Measurements from ENCODE around the gene ALG8.

DNA sequence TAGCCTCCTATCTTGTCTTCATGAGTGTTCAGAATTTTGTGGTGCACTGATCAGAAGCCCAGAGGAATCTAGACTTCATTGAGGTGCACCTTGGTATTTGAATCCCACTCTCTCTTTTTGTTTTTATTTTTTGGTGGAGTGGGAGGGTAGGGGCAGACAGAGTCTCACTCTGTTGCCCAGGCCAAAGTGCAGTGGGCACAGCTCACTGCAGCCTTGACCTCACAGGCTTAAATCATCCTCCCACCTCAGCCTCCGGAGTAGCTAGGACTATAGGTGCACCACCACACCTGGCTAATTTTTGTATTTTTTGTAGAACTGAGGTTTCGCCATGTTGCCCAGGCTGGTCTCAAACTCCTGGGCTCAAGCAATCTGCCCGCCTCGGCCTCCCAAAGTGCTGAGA is 10.9 kb upstream of the ALG8 start:
- TF ChIP-seq, protein P1, sequence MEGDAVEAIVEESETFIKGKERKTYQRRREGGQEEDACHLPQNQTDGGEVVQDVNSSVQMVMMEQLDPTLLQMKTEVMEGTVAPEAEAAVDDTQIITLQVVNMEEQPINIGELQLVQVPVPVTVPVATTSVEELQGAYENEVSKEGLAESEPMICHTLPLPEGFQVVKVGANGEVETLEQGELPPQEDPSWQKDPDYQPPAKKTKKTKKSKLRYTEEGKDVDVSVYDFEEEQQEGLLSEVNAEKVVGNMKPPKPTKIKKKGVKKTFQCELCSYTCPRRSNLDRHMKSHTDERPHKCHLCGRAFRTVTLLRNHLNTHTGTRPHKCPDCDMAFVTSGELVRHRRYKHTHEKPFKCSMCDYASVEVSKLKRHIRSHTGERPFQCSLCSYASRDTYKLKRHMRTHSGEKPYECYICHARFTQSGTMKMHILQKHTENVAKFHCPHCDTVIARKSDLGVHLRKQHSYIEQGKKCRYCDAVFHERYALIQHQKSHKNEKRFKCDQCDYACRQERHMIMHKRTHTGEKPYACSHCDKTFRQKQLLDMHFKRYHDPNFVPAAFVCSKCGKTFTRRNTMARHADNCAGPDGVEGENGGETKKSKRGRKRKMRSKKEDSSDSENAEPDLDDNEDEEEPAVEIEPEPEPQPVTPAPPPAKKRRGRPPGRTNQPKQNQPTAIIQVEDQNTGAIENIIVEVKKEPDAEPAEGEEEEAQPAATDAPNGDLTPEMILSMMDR (IDR thresholded peaks at IDR 0.05): no peak
- TF ChIP-seq POLR2AphosphoS5 (IDR thresholded peaks at IDR 0.05; ENCODE audit: low read depth, low read length) (no peak), TCF7L2 (IDR thresholded peaks at IDR 0.05; ENCODE audit: low read depth, low read length) (no peak)
- TF ChIP-seq, protein P2, sequence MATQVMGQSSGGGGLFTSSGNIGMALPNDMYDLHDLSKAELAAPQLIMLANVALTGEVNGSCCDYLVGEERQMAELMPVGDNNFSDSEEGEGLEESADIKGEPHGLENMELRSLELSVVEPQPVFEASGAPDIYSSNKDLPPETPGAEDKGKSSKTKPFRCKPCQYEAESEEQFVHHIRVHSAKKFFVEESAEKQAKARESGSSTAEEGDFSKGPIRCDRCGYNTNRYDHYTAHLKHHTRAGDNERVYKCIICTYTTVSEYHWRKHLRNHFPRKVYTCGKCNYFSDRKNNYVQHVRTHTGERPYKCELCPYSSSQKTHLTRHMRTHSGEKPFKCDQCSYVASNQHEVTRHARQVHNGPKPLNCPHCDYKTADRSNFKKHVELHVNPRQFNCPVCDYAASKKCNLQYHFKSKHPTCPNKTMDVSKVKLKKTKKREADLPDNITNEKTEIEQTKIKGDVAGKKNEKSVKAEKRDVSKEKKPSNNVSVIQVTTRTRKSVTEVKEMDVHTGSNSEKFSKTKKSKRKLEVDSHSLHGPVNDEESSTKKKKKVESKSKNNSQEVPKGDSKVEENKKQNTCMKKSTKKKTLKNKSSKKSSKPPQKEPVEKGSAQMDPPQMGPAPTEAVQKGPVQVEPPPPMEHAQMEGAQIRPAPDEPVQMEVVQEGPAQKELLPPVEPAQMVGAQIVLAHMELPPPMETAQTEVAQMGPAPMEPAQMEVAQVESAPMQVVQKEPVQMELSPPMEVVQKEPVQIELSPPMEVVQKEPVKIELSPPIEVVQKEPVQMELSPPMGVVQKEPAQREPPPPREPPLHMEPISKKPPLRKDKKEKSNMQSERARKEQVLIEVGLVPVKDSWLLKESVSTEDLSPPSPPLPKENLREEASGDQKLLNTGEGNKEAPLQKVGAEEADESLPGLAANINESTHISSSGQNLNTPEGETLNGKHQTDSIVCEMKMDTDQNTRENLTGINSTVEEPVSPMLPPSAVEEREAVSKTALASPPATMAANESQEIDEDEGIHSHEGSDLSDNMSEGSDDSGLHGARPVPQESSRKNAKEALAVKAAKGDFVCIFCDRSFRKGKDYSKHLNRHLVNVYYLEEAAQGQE (IDR thresholded peaks at IDR 0.05; ENCODE audit: insufficient read depth in 1 of 2, low read depth in 2 of 2, low read length in 1 of 2): no peak

All from Panc1 (cell line).